Testis (tissue), 2 donors: Measurements from ENCODE around the gene TLE3.

Experiments used
- POLR2A ChIP-seq: fragments of 450-650 bp; IDR thresholded peaks from one replicate; pipeline ENCODE4 v1.6.1; 2017; ENCODE audit warnings: antibody characterized with exemption, mild to moderate bottlenecking, moderate library complexity
- TF ChIP-seq, protein P1 (sequence below), 3 experiments: fragments of 450-650 bp in 2 of 3; fragments of 200-600 bp in 1 of 3; sonication (generic) in 1 of 3; IDR thresholded peaks; one replicate each; pipeline ENCODE4 v1.5.1; 2016 to 2019; ENCODE audit warnings: antibody characterized with exemption in 3 of 3, mild to moderate bottlenecking in 2 of 3, moderate library complexity in 1 of 3

GRCh38 chr15:70042553-70043214, 55.0 kb downstream of the TLE3 start:
- TF ChIP-seq, protein P1, sequence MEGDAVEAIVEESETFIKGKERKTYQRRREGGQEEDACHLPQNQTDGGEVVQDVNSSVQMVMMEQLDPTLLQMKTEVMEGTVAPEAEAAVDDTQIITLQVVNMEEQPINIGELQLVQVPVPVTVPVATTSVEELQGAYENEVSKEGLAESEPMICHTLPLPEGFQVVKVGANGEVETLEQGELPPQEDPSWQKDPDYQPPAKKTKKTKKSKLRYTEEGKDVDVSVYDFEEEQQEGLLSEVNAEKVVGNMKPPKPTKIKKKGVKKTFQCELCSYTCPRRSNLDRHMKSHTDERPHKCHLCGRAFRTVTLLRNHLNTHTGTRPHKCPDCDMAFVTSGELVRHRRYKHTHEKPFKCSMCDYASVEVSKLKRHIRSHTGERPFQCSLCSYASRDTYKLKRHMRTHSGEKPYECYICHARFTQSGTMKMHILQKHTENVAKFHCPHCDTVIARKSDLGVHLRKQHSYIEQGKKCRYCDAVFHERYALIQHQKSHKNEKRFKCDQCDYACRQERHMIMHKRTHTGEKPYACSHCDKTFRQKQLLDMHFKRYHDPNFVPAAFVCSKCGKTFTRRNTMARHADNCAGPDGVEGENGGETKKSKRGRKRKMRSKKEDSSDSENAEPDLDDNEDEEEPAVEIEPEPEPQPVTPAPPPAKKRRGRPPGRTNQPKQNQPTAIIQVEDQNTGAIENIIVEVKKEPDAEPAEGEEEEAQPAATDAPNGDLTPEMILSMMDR (IDR thresholded peaks at IDR 0.05): no peak
- no peak for TF ChIP-seq POLR2A
